Adipocyte (in vitro differentiated cells): ENCODE data around the gene MPG.
"Not testable (repeated sequence)": the region's sequence is repeated elsewhere in the genome, so short reads cannot be mapped to it uniquely, and the experiment has no call there.

ENCODE experiments used
- DNase-seq: peaks from one replicate; pipeline ENCODE4 v3.0.0-alpha.2; 2015; ENCODE audit warnings: low read depth
- H3K27me3 ChIP-seq: replicated peaks from 2 replicates; pipeline ENCODE4 v1.7.0; 2013; ENCODE audit warnings: mild to moderate bottlenecking, low read length, moderate library complexity; ENCODE audit not compliant: control insufficient read depth, insufficient read depth
- H3K36me3 ChIP-seq: 2 replicates; pipeline ENCODE4 v1.7.0; 2013; ENCODE audit warnings: low read length, mild to moderate bottlenecking, moderate library complexity; ENCODE audit not compliant: control insufficient read depth, insufficient read depth, severe bottlenecking
- H3K4me1 ChIP-seq: 2 replicates; pipeline ENCODE4 v1.7.0; 2013; ENCODE audit warnings: mild to moderate bottlenecking, low read length, moderate library complexity; ENCODE audit not compliant: control insufficient read depth, insufficient read depth
- H3K4me3 ChIP-seq: 2 replicates; pipeline ENCODE4 v1.7.0; 2013; ENCODE audit warnings: mild to moderate bottlenecking, low read length, moderate library complexity
- H3K9ac ChIP-seq: 2 replicates; pipeline ENCODE4 v1.7.0; 2013; ENCODE audit warnings: mild to moderate bottlenecking, low read length, moderate library complexity
- H3K9me3 ChIP-seq: 2 replicates; pipeline ENCODE4 v1.7.0; 2013; ENCODE audit warnings: mild to moderate bottlenecking, low read length, moderate library complexity; ENCODE audit not compliant: control insufficient read depth

The MPG gene

DNA sequence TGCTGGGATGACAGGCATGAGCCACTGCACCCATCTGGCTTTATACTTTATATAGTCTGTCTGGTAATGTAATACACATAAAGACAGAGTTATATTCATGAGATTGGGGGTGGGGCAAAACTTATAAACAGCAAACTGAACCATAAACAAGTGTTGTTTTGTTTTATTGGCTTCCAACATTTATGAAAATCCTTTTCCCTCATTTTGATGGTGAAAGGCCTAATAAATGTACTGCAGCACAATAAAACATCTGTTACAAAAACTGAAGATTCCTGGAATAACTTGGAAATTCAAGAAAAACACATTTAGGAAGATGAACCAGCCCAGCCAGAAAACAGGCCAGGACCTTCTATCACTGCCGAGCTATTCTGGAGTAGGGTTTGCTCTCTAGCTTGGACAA is 44.3 kb downstream of the MPG start:
- Histone ChIP-seq H3K9me3 (no peaks in the 10 kb centered on the region), H3K36me3 (peaks cover 20% of the 10 kb centered on the region)
- no peak for DNase-seq

DNA sequence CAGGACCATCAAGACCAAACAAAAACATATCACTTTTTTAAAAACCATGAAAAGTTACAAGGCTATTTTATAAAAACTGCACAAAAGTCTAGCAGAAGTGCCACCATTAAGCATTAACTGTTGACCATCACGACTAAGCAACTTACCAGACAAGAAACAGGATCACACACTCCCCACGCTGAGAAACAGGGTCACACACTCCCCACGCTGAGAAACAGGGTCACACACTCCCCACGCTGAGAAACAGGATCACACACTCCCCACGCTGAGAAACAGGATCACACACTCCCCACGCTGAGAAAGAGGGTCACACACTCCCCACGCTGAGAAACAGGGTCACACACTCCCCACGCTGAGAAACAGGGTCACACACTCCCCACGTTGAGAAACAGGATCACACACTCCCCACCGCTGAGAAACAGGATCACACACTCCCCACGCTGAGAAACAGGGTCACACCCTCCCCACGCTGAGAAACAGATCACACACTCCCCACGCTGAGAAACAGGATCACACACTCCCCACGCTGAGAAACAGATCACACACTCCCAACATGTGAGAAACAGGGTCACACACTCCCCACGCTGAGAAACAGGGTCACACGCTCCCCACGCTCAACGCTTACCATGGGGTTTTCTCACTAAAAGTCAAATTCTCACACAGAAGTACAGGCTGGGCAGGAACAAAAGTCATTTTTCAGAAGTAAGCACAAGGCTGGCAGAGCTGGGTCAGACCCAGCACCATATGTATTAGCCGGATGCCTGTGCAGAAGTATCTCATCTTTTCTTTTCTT is 45.7 kb downstream of the MPG start:
- not testable (repeated sequence) for H3K4me3 ChIP-seq, H3K9me3 ChIP-seq, DNase-seq, H3K27me3 ChIP-seq, H3K36me3 ChIP-seq, H3K4me1 ChIP-seq, H3K9ac ChIP-seq

More for the DNA sequence above, 44.3 kb downstream of the MPG start:
- Histone ChIP-seq H3K4me3 (no peak overlapping the region), H3K4me1 (no peaks in the 10 kb centered on the region), H3K27me3 (no peaks in the 10 kb centered on the region), H3K9ac (no peak overlapping the region)

DNA sequence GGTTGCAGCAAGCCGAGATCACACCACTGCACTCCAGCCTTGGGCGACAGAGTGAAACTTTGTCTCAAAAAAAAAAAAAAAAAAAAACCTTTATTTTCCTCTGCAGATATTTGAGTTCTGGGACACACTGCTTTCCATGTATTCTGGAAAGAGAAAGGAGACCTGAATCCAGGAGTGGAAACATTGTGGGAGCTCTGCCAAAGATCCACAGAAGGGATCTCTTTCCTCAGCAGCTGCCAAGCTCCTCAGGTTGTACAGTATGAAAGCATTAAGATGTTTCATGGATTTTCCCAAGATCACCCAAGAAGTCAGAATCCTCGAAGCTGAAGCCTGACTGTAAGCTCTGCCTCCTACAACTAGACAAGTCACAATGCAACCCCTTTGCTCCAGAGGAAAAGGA is 47.0 kb downstream of the MPG start:
- H3K4me3 ChIP-seq = no peak overlapping the region

DNA sequence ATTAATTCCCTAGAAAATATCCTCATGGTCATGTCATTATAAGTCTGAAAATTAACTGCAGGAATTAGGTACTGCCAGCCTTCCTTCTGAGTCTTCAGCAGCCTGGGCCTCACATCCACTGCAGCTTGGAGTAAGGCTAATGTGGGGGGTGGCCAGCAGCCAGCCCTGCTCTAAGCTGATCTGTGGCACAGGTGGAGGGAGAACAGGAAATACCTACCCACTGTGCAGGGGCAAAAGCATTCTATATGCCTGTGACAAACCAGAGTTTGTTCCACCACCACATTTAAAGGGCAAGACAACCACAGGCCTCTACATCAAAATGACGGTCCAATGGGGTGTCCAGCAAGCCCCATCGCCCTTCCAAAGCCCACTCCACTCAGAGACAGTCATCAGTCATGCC is 51.0 kb downstream of the MPG start:
- no peaks in the 10 kb centered on the region for H3K27me3 ChIP-seq
- H3K9me3 ChIP-seq = no peaks in the 10 kb centered on the region
- no peak overlapping the region for H3K9ac ChIP-seq
- H3K36me3 ChIP-seq = peaks cover 10% of the 10 kb centered on the region
- no peak for DNase-seq
- no peak overlapping the region for H3K4me3 ChIP-seq
- peaks cover 10% of the 10 kb centered on the region for H3K4me1 ChIP-seq

More for the DNA sequence above, 47.0 kb downstream of the MPG start:
- H3K27me3 ChIP-seq = no peaks in the 10 kb centered on the region
- no peaks in the 10 kb centered on the region for H3K4me1 ChIP-seq
- no peaks in the 10 kb centered on the region for H3K9me3 ChIP-seq
- H3K36me3 ChIP-seq = peaks cover 10% of the 10 kb centered on the region
- no peak overlapping the region for H3K9ac ChIP-seq
- DNase-seq = no peak

DNA sequence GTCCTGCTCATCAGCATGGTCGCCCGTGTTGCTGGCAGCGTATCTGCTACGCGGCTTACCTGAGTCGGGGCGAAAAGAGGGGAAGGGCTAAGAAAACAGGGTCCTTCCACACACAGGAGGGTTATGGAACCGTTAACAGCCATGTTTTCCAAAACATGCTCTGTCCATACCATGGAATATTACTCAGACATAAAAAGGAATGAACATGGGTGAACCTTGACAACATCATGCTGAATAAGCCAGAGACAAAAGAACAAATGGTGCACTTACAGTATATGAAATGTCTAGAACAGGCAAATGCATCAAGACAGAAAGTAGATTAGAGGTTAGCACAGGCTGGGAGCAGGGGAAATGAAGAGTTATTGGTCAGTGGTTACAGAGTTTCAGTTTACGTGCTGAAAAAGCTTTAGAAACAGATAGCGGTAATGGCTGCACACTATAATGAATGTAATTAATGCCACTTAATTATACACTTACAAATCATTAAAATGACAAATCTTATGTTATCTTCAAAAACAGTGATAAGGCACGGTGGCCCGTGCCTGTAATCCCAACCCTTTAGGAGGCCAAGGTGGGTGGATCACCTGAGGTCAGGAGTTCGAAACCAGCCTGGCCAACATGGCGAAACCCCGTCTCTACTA is 52.6 kb downstream of the MPG start:
- no peaks in the 10 kb centered on the region for H3K9me3 ChIP-seq
- DNase-seq = no peak
- peaks cover 10% of the 10 kb centered on the region for H3K4me1 ChIP-seq
- H3K4me3 ChIP-seq = no peak overlapping the region
- no peak overlapping the region for H3K9ac ChIP-seq
- no peaks in the 10 kb centered on the region for H3K27me3 ChIP-seq
- H3K36me3 ChIP-seq = no peaks in the 10 kb centered on the region

DNA sequence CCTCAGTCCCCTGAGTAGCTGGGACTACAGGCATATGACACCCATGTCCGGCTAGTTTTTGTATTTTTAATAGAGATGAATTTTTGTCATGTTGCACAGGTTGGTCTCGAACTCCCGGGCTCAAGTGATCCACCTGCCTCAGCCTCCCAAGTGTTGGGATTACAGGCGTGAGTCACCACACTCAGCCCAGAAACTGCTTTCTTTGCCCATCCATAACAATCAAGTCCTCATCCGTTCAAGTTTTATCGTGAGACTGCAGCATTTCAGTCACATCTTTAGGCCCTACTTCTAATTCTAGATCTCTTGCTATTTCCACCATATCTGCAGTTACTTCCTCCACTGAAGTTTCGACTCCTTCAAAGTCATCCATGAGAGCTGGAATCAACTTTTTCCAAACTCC is 54.1 kb downstream of the MPG start:
- no peak overlapping the region for H3K9ac ChIP-seq
- H3K9me3 ChIP-seq = no peaks in the 10 kb centered on the region
- peaks cover 11% of the 10 kb centered on the region for H3K4me1 ChIP-seq
- DNase-seq = no peak
- no peaks in the 10 kb centered on the region for H3K27me3 ChIP-seq
- no peaks in the 10 kb centered on the region for H3K36me3 ChIP-seq
- H3K4me3 ChIP-seq = no peak overlapping the region

DNA sequence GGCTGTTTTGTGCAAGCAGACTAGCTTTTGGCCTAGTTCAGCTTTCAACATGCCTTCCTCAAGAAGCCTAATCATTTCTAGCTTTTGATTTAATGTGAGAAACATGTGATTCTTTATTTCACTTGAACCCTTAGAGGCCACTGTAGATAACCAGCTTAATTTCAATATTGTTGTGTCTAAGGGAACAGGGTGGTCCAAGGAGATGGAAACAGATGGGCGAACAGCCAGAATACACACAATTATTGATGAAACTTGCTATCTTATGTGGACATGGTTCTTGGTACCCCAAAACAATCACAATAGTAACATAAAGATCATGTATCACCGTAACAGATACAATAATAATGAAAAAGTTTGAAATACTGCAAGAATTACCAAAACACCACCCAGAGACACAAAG is 55.7 kb downstream of the MPG start:
- no peak for DNase-seq
- no peaks in the 10 kb centered on the region for H3K27me3 ChIP-seq

More for the DNA sequence above, 55.7 kb downstream of the MPG start:
- H3K4me1 ChIP-seq = peaks cover 15% of the 10 kb centered on the region
- H3K36me3 ChIP-seq = no peaks in the 10 kb centered on the region
- H3K4me3 ChIP-seq = no peak overlapping the region
- H3K9ac ChIP-seq = no peak overlapping the region
- no peaks in the 10 kb centered on the region for H3K9me3 ChIP-seq
